B cell (primary cell): ENCODE results near the gene VAV2. TPM values are rescaled to one million over a fixed set of nuclear protein-coding genes. Genes with fewer than 3 reads are reported as not detected.

Experiments used
- ATAC-seq: fragments of 200-7000 bp; cut with Tn5 transposase; one replicate; pipeline ENCODE4 v1.10.0; 2021; ENCODE audit warnings: low read depth, mild to moderate bottlenecking, moderate number of reproducible peaks, moderate library complexity
- CTCF ChIA-PET: fragments of 350-600 bp; sonication (Branson Sonifier 250); formaldehyde crosslinking; loops from one replicate; lab custom pipeline; 2021; ENCODE audit warnings: antibody characterized with exemption, inconsistent platforms; lab: Charles Lee
- POLR2A ChIA-PET: fragments of 350-600 bp; sonication (Branson Sonifier 250); formaldehyde crosslinking; loops from one replicate; lab custom pipeline; 2021; ENCODE audit warnings: antibody characterized with exemption; lab: Charles Lee
- DNase-seq: peaks from one replicate; pipeline ENCODE4 v3.0.0; 2013
- H2AFZ ChIP-seq: 2 replicates; pipeline ENCODE4 v1.6.1; 2012; ENCODE audit warnings: mild to moderate bottlenecking, low read depth, low read length; ENCODE audit not compliant: insufficient read depth, poor library complexity, severe bottlenecking
- H3K27ac ChIP-seq, 2 donors: 1 replicate in 1 of 2; 2 replicates in 1 of 2; pipeline ENCODE4 v1.5.1; 2012 to 2013; ENCODE audit warnings: low read length in 2 of 2, mild to moderate bottlenecking in 2 of 2, moderate library complexity in 1 of 2
- H3K27me3 ChIP-seq, 4 experiments: fragments of 200-600 bp in 1 of 4; sonication (generic) in 1 of 4; replicated peaks in 1 of 4; 1 replicate in 2 of 4; 2 replicates in 2 of 4; pipeline versions ENCODE4 v1.6.1 to v1.7.0; 2013 to 2016; ENCODE audit warnings: low read length in 3 of 4, mild to moderate bottlenecking in 2 of 4, mixed read lengths in 1 of 4, moderate library complexity in 1 of 4; ENCODE audit not compliant: insufficient read depth in 4 of 4, control insufficient read depth in 3 of 4; ENCODE audit errors: control extremely low read depth in 1 of 4
- H3K36me3 ChIP-seq, 2 experiments: replicated peaks in 1 of 2; 1 replicate in 1 of 2; 2 replicates in 1 of 2; pipeline versions ENCODE4 v1.6.1 to v1.7.1; 2013; ENCODE audit warnings: low read length in 1 of 2; ENCODE audit not compliant: insufficient read depth in 2 of 2, control insufficient read depth in 1 of 2; ENCODE audit errors: control extremely low read depth in 1 of 2, extremely low read depth in 1 of 2
- H3K4me1 ChIP-seq, 2 donors: fragments of 200-600 bp in 1 of 2; sonication (generic) in 1 of 2; 1 replicate in 1 of 2; 2 replicates in 1 of 2; pipeline versions ENCODE4 v1.5.1 to v1.6.1; 2013 to 2017; ENCODE audit warnings: low read length in 2 of 2; ENCODE audit not compliant: control insufficient read depth in 2 of 2, insufficient read depth in 2 of 2
- H3K4me2 ChIP-seq: replicated peaks from 2 replicates; pipeline ENCODE3; 2012; ENCODE audit warnings: mild to moderate bottlenecking, low read depth, low read length; ENCODE audit not compliant: poor library complexity, severe bottlenecking
- H3K4me3 ChIP-seq, 5 experiments: fragments of 200-600 bp in 1 of 5; sonication (generic) in 1 of 5; 1 replicate in 3 of 5; 2 replicates in 2 of 5; pipeline versions ENCODE4 v1.5.1 to v1.7.0; 2011 to 2016; ENCODE audit warnings: low read length in 4 of 5, mild to moderate bottlenecking in 4 of 5, low read depth in 2 of 5, control low read depth in 1 of 5, moderate library complexity in 1 of 5; ENCODE audit not compliant: insufficient read depth in 1 of 5; ENCODE audit errors: control extremely low read depth in 1 of 5, extremely low read depth in 1 of 5
- H3K79me2 ChIP-seq: fragments of 200-600 bp; sonication (generic); one replicate; pipeline ENCODE4 v1.6.0; 2016; ENCODE audit warnings: low read length; ENCODE audit not compliant: control insufficient read depth, insufficient read depth
- H3K9ac ChIP-seq: fragments of 200-600 bp; sonication (generic); 2 replicates; pipeline ENCODE4 v1.6.1; 2017; ENCODE audit warnings: mild to moderate bottlenecking, low read length, moderate library complexity
- H3K9me3 ChIP-seq, 3 donors: one replicate each; pipeline versions ENCODE4 v1.6.1 to v1.7.1; 2013; ENCODE audit warnings: low read length in 2 of 3; ENCODE audit not compliant: control insufficient read depth in 2 of 3, insufficient read depth in 1 of 3; ENCODE audit errors: control extremely low read depth in 1 of 3
- H4K20me1 ChIP-seq: 2 replicates; pipeline ENCODE4 v1.6.0; 2012; ENCODE audit warnings: mild to moderate bottlenecking, low read length; ENCODE audit not compliant: insufficient read depth, control insufficient read depth, poor library complexity, severe bottlenecking
- H3K27ac Mint-ChIP-seq: one replicate; pipeline ENCODE4 v1.8.0; 2021; ENCODE audit warnings: mixed read lengths
- H3K27me3 Mint-ChIP-seq: one replicate; pipeline ENCODE4 v1.8.0; 2021; ENCODE audit warnings: mixed read lengths
- H3K4me1 Mint-ChIP-seq: one replicate; pipeline ENCODE4 v1.8.0; 2021; ENCODE audit warnings: mixed read lengths
- H3K4me3 Mint-ChIP-seq: one replicate; pipeline ENCODE4 v1.8.0; 2021; ENCODE audit warnings: mixed read lengths
- H3K9me3 Mint-ChIP-seq: one replicate; pipeline ENCODE4 v1.8.0; 2022; ENCODE audit warnings: mixed read lengths; ENCODE audit not compliant: insufficient read depth
- CTCF ChIP-seq: fragments of 200-600 bp; IDR thresholded peaks from one replicate; pipeline ENCODE4 v1.8.0; 2022; ENCODE audit warnings: antibody characterized with exemption, mild to moderate bottlenecking
- EZH2 ChIP-seq: IDR thresholded peaks from 2 replicates; pipeline ENCODE4 v1.6.1; 2012; ENCODE audit warnings: borderline replicate concordance, low read depth, mild to moderate bottlenecking, moderate library complexity, low read length; ENCODE audit not compliant: insufficient read depth, poor library complexity, severe bottlenecking
- whole genome bisulfite sequencing: methylation state at CpG from one replicate; pipeline ENCODE4 v1.1.5; 2013; ENCODE audit warnings: missing lambda C conversion rate; ENCODE audit not compliant: insufficient coverage; 5-methylcytosine and 5-hydroxymethylcytosine counted together
- intact Hi-C: fragments of 100-400 bp; cut with micrococcal nuclease; formaldehyde crosslinking; loops from one replicate; pipeline ENCODE4 v1.10.0; 2022
- polyA plus RNA-seq: library from polyadenylated mRNA; depleted of rRNA; stranded (reverse); fragments of >200 nt; gene quantifications from 2 replicates; pipeline ENCODE4 v1.2.3, GENCODE V29; 2012
- total RNA-seq, 2 donors: library from RNA; stranded (reverse); fragments of 120-200 nt in 1 of 2; gene quantifications; 1 replicate in 1 of 2; 2 replicates in 1 of 2; pipeline versions ENCODE4 v1.2.3 to v1.2.4, GENCODE V29; 2013 to 2022

Gene VAV2
- total and polyA plus RNA-seq, 2 donors (not counting 1 experiment from before 2014, with no cell fraction given): 34.4 to 128 TPM

GRCh38 chr9:133726401-133727276 is 265.5 kb downstream of the VAV2 start:
- Histone ChIP-seq H3K36me3 (no peaks in the 10 kb centered on the region), H2AFZ (no peak overlapping the region), H3K4me3 (no peak overlapping the region), H3K4me2 (no peak overlapping the region), H3K27ac (no peak overlapping the region), H3K9me3 (no peaks in the 10 kb centered on the region), H3K9ac (no peak overlapping the region), H3K27me3 (peaks cover 0 to 27% (median 8%) of the 10 kb centered on the region in 4 experiments), H3K79me2 (no peaks in the 10 kb centered on the region), H3K4me1 (no peaks in the 10 kb centered on the region), H4K20me1 (no peaks in the 10 kb centered on the region)
- intact Hi-C loops: loop anchor here (5.0 kb wide), 1 partner anchor 194 kb away; the partner anchor contains the start of gene ADAMTSL2
- ATAC-seq (no peak), DNase-seq (no peak)
- Mint-ChIP-seq H3K27me3 (peaks cover 33% of the 10 kb centered on the region), H3K9me3 (no peaks in the 10 kb centered on the region), H3K4me3 (no peak overlapping the region), H3K4me1 (peaks cover 7% of the 10 kb centered on the region), H3K27ac (peak overlapping the region; percentile 7)
- CTCF ChIA-PET: interaction anchor here (1.1 to 3.2 kb wide), 6 partner anchors 12 to 705 kb away, joined by 3 to 13 read pairs (median 8); partner anchors contain the start of gene SARDH
- WGBS: 44% methylated on average over 11 of the region's 14 CpGs
- TF ChIP-seq EZH2 (no peak), CTCF (peak; percentile 39)
- POLR2A ChIA-PET: no interaction called here

GRCh38 chr9:133725886-133726285 is 266.2 kb downstream of the VAV2 start:
- H3K4me1 Mint-ChIP-seq: peaks cover 7% of the 10 kb centered on the region
- POLR2A ChIA-PET: no interaction called here

More at GRCh38 chr9:133725886-133726285, 266.2 kb downstream of the VAV2 start:
- Histone ChIP-seq H3K4me1 (no peaks in the 10 kb centered on the region), H3K9me3 (peaks cover 0 to 3% (median 0%) of the 10 kb centered on the region in 3 donors), H3K4me3 (no peak overlapping the region), H4K20me1 (no peaks in the 10 kb centered on the region), H3K4me2 (no peak overlapping the region), H3K36me3 (no peaks in the 10 kb centered on the region), H2AFZ (no peak overlapping the region), H3K27me3 (peaks cover 0 to 31% (median 8%) of the 10 kb centered on the region in 4 experiments), H3K27ac (no peak overlapping the region), H3K79me2 (no peaks in the 10 kb centered on the region), H3K9ac (no peak overlapping the region)
- no peaks in the 10 kb centered on the region for H3K9me3 Mint-ChIP-seq
- H3K4me3 Mint-ChIP-seq: no peak overlapping the region
- 73% methylated on average over 4 of the region's 7 CpGs for WGBS
- ATAC-seq: no peak
- no peak for DNase-seq
- H3K27ac Mint-ChIP-seq: no peak overlapping the region
- CTCF ChIA-PET: interaction anchor here (1.9 to 3.2 kb wide), 3 partner anchors 16 to 538 kb away, joined by 5 to 13 read pairs (median 8); no protein-coding TSS in a partner anchor
- intact Hi-C loops: loop anchor here (5.0 kb wide), 1 partner anchor 194 kb away; the partner anchor contains the start of gene ADAMTSL2
- TF ChIP-seq CTCF (no peak), EZH2 (no peak)
- H3K27me3 Mint-ChIP-seq: peaks cover 41% of the 10 kb centered on the region
